ENCODE measurements around the gene KRTAP12-2.
"Not testable (repeated sequence)": the region's sequence is repeated elsewhere in the genome, so short reads cannot be mapped to it uniquely, and the experiment has no call there.

Gene KRTAP12-2

DNA sequence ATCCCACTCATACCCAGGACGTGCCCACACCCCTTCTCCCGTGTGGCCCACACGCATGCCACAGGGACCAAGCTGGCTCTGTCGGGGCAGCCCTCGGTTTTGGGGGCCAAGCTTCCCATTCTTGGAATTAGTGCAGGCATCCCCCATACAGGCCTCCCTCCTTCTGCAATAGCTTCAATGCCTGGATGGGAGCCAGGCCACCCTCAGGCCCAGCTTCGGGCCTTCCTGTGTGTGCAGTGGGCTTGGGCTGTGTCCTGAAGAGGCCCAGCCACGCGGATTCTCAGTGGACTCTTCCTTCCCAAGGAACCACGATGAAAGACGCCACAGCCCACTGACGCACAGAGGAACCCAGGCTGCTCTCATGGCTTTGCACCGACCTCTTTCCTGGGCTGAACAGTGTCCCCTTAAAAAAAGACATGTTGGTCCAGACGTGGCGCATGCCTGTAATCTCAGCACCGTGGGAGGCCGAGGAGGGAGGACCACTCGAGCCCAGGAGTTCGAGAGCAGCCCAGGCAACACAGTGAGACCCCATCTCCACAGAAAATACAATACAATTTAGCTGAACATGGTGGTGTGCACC is 17.1 kb downstream of the KRTAP12-2 start:
- DNase-seq, result no peak

GRCh38 chr21:44648557-44649311 is 18.0 kb downstream of the KRTAP12-2 start:
- no peak for DNase-seq

GRCh38 chr21:44647222-44647552 is 19.5 kb downstream of the KRTAP12-2 start:
- no peak for DNase-seq

DNA sequence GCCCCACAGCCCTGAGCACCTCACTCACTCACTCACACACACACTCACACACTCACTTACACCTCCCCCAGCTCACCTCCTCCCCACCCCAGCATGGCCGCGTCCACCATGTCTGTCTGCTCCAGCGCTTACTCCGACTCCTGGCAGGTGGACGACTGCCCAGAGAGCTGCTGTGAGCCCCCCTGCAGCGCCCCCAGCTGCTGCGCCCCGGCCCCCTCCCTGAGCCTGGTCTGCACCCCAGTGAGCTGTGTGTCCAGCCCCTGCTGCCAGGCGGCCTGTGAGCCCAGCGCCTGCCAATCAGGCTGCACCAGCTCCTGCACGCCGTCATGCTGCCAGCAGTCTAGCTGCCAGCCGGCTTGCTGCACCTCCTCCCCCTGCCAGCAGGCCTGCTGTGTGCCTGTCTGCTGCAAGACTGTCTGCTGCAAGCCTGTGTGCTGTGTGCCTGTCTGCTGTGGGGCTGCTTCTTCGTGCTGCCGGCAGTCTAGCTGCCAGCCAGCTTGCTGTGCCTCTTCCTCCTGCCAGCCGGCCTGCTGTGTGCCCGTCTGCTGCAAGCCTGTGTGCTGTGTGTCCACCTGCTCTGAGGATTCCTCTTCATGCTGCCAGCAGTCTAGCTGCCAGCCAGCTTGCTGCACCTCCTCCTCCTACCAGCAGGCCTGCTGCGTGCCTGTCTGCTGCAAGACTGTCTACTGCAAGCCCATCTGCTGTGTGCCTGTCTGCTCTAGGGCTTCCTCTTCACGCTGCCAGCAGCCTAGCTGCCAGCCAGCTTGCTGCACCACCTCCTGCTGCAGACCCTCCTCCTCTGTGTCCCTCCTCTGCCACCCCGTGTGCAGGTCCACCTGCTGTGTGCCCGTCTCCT is 20.1 kb downstream of the KRTAP12-2 start, which contains the start of gene KRTAP10-11:
Gene KRTAP10-11, plus strand, starts transcription at position 49 of the 856 bp plus-strand sequence. Its CDS starts 45 bp downstream, at position 94.
- not testable (repeated sequence) for DNase-seq

- DNase-seq, result no peak
Observed at GRCh38 chr21:44644878-44645277, 21.8 kb downstream of the KRTAP12-2 start.

GRCh38 chr21:44643741-44644310 is 22.9 kb downstream of the KRTAP12-2 start:
- no peak for DNase-seq

DNA sequence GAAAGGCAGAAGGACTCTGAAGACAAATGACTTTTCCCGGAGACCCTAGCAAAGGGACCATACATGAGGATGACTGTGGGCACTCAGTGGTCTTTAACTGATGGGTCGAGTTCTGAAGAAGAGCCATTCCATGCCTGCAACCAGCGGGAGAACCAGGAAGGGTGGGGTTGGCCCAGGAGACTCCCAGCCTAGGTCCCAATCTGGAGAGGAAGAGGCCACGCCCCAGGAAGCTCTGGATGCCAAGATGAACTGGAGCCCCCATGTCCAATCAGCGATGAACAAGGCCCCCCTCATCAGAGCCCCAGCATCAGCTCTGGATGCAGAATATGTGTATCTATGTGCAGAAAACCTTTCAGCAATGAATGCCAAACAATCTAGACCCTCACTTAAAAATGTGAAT is 26.0 kb downstream of the KRTAP12-2 start:
- DNase-seq, result no peak

GRCh38 chr21:44639331-44639655 is 27.4 kb downstream of the KRTAP12-2 start:
- DNase-seq, result no peak

DNA sequence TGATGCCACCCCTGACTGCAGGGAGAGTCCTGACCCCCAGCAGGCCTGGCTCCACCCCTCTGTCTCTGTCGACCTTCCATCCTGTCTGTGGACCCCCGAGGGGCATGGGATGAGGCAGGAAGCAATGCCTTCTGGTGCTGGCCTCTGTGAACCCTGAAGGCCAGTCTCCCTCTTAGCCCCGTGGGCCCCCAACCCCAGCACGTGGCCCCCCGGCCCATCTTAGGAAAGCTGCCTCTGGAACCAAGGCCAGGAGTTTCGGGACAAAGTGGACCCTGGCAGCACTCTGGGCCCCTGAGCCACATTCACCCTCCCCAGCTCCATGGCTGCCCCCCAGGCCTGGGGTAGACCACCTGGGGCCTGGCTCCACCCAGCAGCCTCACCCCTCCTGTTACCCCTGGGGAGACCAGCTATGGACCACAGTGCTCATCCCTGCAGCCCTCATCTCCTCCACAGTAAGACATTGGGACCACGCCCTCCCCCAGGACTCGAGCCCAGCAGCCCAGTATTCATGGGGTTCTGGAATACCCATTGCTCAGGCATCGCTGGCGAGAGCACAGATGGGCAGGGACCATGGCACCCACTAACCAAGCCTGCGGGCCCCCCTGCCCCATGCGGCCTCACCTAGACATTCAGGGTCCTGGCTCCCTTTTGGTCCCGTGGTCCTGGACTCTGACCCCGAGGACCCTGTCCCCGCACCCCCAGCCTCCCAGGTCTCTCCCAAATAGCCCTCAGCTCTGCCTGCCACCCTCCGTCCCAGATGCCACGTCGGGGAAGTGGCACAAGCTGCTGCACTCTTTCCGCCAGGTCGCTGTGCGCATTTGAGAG is 28.0 kb downstream of the KRTAP12-2 start:
- not testable (repeated sequence) for DNase-seq

GRCh38 chr21:44637851-44638348 is 28.8 kb downstream of the KRTAP12-2 start:
- not testable (repeated sequence) for DNase-seq

DNA sequence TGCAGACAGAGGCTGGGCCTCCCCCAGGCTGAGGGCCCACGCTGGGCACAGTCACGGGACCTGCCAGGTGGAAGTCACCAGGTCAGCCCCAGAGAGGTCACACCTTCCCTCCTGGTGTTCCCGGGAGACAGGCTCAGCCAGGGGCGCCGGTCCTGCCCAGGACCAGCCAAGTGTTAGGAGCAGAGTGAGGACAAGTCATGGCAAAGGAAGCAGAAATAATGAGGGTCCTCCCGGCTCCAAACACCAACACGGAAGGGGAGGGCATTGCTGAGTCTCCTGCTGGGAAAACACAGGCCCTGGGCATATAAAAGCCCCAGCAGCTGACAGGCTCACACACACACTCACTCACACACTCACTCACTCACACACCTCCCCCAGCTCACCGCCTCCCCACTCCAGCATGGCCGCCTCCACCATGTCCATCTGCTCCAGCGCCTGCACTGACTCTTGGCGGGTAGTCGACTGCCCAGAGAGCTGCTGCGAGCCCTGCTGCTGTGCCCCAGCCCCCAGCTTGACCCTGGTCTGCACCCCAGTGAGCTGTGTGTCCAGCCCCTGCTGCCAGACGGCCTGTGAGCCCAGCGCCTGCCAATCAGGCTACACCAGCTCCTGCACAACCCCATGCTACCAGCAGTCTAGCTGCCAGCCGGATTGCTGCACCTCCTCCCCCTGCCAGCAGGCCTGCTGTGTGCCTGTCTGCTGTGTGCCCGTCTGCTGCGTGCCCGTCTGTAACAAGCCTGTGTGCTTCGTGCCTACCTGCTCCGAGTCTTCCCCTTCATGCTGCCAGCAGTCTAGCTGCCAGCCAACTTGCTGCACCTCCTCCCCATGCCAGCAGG is 29.5 kb downstream of the KRTAP12-2 start, which contains the start of gene KRTAP10-10:
Gene KRTAP10-10, plus strand, starts transcription at position 339 of the 833 bp plus-strand sequence. Its CDS starts 62 bp downstream, at position 401.
- no peak for DNase-seq

DNA sequence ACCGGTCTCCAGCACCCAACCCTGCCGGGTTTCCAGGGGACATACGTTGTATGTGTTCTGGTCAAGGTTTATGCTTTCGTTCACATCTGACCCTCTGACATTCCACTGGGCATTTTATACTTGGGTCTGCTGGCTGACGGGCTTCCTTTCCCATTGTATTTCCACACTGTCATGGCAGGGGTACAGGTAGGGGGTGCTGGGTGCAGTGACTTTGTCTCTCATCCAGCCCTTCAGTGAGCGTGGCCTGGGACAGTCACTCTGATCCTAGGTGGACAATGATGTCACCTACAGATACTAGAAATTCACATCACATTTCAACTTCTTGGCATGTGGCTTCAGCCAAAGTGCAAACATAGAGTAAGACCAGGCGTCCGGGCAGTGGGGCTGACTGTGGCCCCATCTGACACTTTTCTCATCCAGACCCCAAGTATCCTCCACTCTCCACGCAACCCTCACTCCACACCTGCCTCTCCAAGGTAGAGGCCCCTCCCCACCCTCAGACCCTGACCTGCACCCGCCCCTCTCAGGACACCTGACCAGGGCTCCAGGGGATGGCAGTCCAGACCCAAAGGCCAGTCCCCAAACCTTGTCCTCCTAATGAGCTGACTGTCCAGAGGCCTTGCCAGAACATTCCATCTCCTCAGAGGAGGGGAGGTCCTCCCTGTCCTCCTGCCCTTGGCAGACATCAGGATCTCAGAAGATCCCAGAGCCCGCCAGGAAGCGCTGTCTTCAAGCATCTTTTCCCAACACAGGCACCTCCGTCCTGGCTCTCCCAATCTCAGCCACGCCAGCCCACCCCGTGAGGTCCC is 30.3 kb downstream of the KRTAP12-2 start:
- DNase-seq, result no peak

DNA sequence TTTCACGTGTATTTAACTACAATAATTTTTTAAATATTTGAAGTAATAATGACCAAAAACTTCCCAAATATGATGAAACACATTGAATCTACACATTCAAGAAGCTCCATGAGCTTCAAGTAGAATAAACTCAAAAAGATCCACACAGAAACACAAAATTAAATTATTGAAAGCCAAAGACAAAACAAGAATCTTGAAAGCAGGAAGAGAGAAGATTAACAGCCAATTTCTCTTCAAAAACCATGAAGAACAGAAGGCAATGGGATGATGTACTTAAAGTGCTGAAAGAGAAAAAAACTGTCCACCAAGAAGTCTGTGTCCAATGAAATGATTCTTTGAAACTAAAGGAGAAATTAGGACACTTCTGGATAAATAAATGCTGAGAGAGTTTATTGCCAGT is 34.7 kb downstream of the KRTAP12-2 start:
- DNase-seq, result no peak

- no peak for DNase-seq
Observed at GRCh38 chr21:44630440-44630839, 36.3 kb downstream of the KRTAP12-2 start.

DNA sequence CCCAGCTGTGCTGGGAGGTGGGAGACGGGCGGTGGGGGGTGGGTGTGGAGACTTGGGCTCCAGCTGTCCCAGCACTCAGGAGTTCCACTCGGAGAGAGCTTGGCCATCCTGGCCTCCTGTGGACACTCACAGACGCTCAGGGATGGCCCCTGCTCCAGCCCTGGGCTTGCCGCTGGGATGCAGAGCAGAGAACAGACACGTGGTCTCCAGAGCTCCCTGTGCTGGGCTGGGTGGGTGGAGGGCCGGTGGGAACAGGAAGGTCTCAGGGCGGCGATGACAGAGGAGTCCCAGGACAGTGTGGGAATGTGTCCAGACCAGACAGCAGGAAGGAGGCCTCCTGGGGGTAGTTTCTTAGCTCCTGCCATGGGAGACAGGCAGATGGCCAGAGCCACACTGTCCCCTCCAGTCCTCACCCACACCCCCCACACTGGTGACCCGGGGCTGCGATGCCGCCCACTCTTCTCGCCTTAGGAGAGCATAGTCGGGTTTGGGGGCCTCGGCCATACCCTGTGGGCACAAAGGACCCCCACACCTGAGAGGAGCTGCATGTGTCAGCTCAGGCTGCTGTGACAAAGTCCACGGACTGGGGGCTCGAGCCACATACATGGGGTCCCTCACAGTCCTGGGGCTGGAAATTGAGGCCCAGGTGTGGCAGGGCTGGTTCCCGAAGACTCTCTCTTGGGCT is 37.9 kb downstream of the KRTAP12-2 start:
- no peak for DNase-seq

GRCh38 chr21:44627831-44628233 is 38.9 kb downstream of the KRTAP12-2 start:
- DNase-seq, result not testable (repeated sequence)

DNA sequence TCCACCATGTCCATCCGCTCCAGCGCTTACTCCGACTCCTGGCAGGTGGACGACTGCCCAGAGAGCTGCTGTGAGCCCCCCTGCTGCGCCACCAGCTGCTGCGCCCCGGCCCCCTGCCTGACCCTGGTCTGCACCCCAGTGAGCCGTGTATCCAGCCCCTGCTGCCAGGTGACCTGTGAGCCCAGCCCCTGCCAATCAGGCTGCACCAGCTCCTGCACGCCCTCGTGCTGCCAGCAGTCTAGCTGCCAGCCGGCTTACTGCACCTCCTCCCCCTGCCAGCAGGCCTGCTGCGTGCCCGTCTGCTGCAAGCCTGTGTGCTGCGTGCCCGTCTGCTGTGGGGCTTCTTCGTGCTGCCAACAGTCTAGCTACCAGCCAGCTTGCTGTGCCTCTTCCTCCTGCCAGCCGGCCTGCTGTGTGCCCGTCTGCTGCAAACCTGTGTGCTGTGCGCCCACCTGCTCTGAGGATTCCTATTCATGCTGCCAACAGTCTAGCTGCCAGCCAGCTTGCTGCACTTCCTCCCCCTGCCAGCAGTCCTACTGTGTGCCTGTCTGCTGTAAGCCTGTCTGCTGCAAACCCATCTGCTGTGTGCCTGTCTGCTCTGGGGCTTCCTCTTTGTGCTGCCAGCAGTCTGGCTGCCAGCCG is 39.4 kb downstream of the KRTAP12-2 start:
- DNase-seq, result not testable (repeated sequence)

GRCh38 chr21:44626673-44627143 is 40.0 kb downstream of the KRTAP12-2 start, which contains the start of gene KRTAP10-9:
TSS of gene KRTAP10-9 (plus strand) at chr21:44627093. CDS start at chr21:44627172, 79 bp downstream.
- DNase-seq, result no peak

GRCh38 chr21:44626262-44626661 is 40.5 kb downstream of the KRTAP12-2 start:
- DNase-seq, result no peak
